GM18873 (cell line): Measurements from ENCODE around the gene CEACAM20.
"Not testable (repeated sequence)": the region's sequence is repeated elsewhere in the genome, so short reads cannot be mapped to it uniquely, and the experiment has no call there.

Experiments
- ATAC-seq: cut with Tn5 transposase; IDR thresholded peaks from one replicate; pipeline ENCODE4 v1.9.1; 2021; ENCODE audit warnings: mild to moderate bottlenecking, moderate library complexity, moderate number of reproducible peaks; ENCODE audit not compliant: unreplicated experiment, low FRiP score

CEACAM20 gene

GRCh38 chr19:44550976-44551375, 21.5 kb upstream of the CEACAM20 start:
- ATAC-seq, result not testable (repeated sequence)

DNA sequence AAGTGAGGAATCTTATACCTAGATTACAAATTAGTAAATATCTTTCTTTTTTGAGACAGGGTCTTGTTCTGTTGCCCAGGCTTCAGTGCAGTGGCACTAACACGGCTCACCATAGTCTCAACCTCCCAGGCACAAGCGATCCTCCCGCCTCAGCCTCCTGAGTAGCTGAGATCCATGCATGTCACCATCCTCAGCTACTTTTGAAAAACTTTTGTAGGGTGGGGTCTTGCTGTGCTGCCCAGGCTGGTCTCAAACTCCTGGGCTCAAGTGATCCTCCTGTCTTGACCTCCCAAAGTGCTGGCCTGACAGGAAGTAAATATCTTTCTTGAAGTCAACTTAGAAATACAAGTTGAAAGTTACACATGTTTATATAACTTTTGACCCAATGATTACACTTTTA, 20.0 kb upstream of the CEACAM20 start:
- ATAC-seq, result no peak

- no peak for ATAC-seq
Measured at GRCh38 chr19:44548736-44549135, 19.3 kb upstream of the CEACAM20 start.

DNA sequence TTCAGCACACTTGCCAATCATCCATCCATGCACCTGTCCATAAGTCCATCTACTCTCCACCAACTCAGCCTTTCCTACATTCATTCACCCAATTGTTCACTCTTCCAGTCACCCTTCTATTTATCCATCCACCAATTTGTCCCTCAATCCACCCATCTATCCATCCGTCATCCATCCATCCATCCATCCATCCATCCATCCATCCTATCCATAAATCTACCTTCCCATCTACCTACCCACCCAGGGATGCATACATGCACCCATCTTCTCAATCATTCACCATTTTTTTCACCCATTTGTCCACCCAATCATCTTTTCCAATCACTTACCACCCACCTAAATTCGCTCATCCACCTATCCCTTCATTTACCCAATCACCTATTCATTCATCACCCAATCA, 14.6 kb upstream of the CEACAM20 start:
- no peak for ATAC-seq

GRCh38 chr19:44542671-44543070, 13.2 kb upstream of the CEACAM20 start:
- no peak for ATAC-seq

DNA sequence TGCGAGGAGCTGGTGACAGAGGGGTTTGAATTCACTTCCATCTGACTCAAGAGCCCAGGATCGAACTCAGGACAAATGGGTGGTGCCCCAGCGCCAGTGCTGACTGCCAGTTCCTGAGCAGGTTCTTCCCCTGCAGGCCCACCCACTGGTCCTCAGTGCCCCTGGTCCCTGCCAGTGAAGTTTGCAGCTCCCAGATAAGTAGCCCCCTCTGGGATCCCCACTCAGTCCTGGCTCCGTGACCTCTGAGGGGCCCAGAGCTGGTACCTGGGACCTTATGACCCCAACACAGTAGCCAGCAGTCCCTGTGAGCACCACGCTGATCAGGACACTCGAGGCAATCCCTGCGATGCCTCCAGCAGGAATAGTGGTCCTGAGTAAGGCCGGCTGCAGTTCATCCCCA, 11.3 kb upstream of the CEACAM20 start:
- ATAC-seq, result no peak

GRCh38 chr19:44539991-44540390, 10.5 kb upstream of the CEACAM20 start:
- ATAC-seq, result no peak

DNA sequence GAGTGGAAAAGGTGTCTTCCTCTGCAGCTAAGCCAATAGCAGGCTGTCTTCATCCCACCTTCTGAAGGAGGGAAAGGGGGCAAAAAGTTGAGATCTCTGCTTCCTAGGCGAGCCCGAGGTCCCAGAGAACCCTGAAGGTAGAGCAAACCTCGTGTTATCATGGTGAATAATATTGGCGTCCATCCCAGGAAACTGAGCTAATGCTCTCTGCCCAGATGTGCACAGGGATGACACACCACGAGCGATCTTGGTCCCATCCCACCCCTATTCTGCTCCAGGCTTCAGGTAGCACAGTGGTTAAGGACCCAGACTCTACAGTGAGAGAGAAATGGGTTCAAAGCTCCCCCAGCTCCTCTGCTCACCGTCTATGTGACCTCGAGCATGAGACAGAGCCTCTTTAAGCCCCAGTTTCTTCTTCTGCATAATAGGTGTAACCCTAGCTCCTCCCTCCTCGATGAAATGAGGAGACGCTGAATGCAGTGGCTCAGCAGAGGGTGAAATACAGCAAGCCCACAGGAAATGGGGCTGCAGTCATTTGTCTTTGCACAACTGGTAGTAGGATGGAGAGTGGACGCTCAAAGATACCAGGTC, 9.9 kb upstream of the CEACAM20 start:
- no peak for ATAC-seq

GRCh38 chr19:44535361-44535760, 5.9 kb upstream of the CEACAM20 start:
- not testable (repeated sequence) for ATAC-seq

- ATAC-seq, result no peak
Measured at GRCh38 chr19:44532819-44533218, 3.3 kb upstream of the CEACAM20 start.

DNA sequence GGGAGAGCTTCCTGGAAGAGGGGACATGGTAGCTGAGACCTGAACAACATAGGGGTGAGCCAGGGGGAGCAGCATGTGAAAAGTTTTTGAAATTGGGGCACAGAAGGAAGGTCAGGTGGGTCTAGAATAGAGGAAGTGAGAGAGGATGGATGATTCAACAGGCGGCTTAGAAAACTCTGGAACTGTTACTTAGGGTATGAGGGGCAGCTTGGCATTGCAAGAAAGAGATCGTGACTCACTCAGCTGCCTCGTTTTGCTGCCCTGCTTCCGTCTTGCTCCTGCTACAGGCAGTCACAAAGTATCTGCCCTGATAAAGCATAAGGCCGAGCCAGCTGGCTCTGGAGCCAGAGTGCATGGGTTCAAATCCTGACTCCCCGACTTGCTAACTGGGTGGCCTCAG, 1.3 kb upstream of the CEACAM20 start:
- ATAC-seq, result no peak

- ATAC-seq, result no peak
Measured at GRCh38 chr19:44527554-44527953, 1.9 kb downstream of the CEACAM20 start.

- ATAC-seq, result no peak
Measured at GRCh38 chr19:44525721-44526430, 3.6 kb downstream of the CEACAM20 start.

DNA sequence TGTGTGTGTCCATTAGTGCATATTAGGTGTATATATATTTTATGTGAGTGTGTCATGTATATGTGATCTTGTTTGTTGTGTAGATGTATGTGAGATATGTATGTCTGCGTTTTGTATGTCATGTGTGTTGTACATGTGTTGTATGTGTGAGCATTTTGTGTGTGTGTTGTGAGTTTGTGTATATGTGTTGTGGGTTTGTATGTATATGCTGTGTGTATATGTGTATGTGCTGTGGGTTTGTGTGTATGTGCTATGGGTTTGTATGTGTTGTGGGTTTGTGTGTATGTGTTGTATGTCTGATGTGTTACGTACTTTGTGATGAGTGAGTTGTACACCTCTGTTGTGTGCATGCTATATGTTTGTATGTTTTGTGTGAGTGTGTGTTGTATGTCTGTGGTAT, 8.1 kb downstream of the CEACAM20 start:
- ATAC-seq, result no peak

GRCh38 chr19:44517146-44517545, 12.3 kb downstream of the CEACAM20 start:
- ATAC-seq, result no peak

DNA sequence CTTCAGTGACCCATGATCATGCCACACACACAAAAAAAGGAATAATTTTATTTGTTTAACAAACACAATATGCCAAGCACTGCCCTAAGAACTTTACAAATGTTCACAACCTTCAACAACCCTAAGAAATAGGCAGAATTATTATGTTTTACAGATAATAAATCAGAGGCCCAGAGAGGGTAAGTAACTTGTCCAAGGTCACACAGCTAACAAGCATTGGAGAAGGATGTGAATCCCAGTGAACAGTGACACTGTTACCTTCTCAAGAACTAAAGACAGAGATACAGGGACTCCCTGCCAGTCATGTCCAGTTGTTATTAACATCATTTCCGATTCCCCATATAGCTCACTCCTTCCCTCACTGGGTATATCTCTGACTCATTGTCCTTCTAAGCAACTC, 13.6 kb downstream of the CEACAM20 start:
- ATAC-seq, result no peak

- ATAC-seq, result no peak
Measured at GRCh38 chr19:44515031-44515430, 14.4 kb downstream of the CEACAM20 start.

DNA sequence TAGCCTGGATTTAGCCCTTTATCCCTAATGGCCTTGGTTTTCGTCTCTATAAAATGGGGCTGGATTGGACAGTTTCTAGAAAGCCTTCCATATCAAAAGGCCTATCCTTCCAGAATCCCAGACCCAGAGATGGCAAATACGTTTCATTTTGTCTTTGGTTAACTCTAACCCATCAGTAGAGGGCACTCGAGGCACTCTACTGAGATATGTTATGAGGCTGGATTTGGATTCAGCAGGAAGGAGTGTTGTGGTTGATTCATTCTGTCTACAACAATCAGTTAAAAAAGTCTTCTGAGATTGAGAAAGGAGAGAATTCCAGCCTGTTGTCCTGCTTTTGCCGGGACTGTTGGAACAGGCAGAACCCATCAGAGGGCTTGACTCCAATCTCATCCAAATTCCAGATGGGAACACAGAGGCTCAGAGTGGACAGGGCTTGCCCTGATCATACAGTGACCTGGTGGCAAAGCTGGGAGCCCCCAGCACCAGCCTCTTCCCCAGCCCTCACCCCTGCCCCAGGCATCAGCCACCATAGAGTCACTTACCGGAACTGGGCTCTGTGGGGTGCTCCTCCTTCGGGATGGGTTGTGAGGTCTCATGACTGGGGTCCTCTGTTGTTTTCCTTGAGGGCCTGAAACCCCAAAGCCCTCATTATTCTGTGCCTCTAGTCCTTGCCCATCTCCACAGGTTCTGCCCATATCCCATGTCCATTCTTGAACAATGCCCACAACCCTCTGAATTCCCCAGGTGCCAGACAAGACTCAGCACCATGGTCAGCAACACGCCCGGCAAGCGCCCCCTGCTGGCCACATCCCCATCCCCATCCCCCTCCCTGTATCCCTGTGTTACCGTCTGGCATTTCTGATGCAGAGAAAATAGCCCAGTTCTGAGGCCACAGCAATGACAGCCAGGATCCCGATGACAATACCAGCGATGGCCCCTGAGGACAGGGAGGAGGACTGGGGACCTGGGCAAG, 16.9 kb downstream of the CEACAM20 start:
- no peak for ATAC-seq

GRCh38 chr19:44509478-44509877, 20.0 kb downstream of the CEACAM20 start:
- ATAC-seq, result no peak

- ATAC-seq, result peak; percentile 79
Measured at GRCh38 chr19:44499962-44500949, 29.2 kb downstream of the CEACAM20 start, which contains the start of gene ZNF180. TSS of gene ZNF180 (minus strand) at chr19:44500522. CDS start at chr19:44497334, 3,188 bp downstream.
